ENCODE measurements around the gene FER1L5. TPM values are rescaled to one million over a fixed set of nuclear protein-coding genes. Genes with fewer than 3 reads are reported as not detected.
A peak's percentile ranks its signal among the peaks of the same experiment; 100 is the strongest.

FER1L5 gene
- total RNA-seq, 2 experiments from 2014 or later = not detected

DNA sequence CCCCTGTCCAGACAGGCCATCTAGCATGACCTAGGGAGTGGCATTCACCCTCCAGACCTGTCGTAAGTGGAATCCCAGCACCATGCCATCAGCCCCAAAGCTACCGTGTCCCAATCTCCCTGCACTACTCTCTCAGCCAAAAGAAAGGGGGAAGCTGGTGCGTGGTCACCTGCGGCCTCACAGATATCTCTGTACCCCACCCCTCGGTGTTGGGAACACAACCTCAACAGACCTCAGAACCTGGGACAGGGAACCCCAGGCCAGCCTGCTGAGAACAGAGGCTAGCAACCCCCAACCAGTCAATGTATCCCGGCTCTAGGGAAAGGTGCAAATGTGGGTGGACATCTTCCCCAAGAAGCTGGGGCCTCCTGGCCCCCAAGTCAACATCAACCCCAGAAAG, 59.1 kb downstream of the FER1L5 start:
- CTCF ChIA-PET = no interaction called here
- Histone ChIP-seq H3K27me3 (ENCODE audit: control insufficient read depth in 1 of 2, insufficient read depth in 2 of 2, low read length in 2 of 2) (no peaks in the 10 kb centered on the region), H3K4me3 (ENCODE audit: low read length) (no peak overlapping the region), H3K27ac (ENCODE audit: low read depth in 1 of 2, low read length in 2 of 2) (no peak overlapping the region), H3K9me3 (ENCODE audit: control insufficient read depth in 1 of 2, insufficient read depth in 1 of 2, low read length in 2 of 2) (no peaks in the 10 kb centered on the region), H3K4me1 (ENCODE audit: insufficient read depth, low read length) (no peaks in the 10 kb centered on the region), H3K36me3 (ENCODE audit: insufficient read depth, low read length) (peaks cover 14% of the 10 kb centered on the region)
- no peaks in the 10 kb centered on the region for H3K9me3 Mint-ChIP-seq
- no peaks in the 10 kb centered on the region for H3K4me1 Mint-ChIP-seq (ENCODE audit: low read depth)
- TF ChIP-seq, protein P1, sequence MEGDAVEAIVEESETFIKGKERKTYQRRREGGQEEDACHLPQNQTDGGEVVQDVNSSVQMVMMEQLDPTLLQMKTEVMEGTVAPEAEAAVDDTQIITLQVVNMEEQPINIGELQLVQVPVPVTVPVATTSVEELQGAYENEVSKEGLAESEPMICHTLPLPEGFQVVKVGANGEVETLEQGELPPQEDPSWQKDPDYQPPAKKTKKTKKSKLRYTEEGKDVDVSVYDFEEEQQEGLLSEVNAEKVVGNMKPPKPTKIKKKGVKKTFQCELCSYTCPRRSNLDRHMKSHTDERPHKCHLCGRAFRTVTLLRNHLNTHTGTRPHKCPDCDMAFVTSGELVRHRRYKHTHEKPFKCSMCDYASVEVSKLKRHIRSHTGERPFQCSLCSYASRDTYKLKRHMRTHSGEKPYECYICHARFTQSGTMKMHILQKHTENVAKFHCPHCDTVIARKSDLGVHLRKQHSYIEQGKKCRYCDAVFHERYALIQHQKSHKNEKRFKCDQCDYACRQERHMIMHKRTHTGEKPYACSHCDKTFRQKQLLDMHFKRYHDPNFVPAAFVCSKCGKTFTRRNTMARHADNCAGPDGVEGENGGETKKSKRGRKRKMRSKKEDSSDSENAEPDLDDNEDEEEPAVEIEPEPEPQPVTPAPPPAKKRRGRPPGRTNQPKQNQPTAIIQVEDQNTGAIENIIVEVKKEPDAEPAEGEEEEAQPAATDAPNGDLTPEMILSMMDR (IDR thresholded peaks at IDR 0.05) = no peak
- POLR2A ChIA-PET = no interaction called here
- DNase-seq (peak in 1 of 14 experiments; percentile 5), ATAC-seq (ENCODE audit: poor library complexity) (no peak)
- H3K27ac Mint-ChIP-seq = no peak overlapping the region
- H3K27me3 Mint-ChIP-seq = no peaks in the 10 kb centered on the region
- peaks cover 28% of the 10 kb centered on the region for H3K36me3 Mint-ChIP-seq (ENCODE audit: low read depth)
- no peak overlapping the region for H3K4me3 Mint-ChIP-seq
- intact Hi-C loops (cut with DNase I, micrococcal nuclease) = loop anchor here in 1 of 2 experiments (5.0 to 10.0 kb wide), 2 partner anchors 44 to 127 kb away; no protein-coding TSS in a partner anchor

DNA sequence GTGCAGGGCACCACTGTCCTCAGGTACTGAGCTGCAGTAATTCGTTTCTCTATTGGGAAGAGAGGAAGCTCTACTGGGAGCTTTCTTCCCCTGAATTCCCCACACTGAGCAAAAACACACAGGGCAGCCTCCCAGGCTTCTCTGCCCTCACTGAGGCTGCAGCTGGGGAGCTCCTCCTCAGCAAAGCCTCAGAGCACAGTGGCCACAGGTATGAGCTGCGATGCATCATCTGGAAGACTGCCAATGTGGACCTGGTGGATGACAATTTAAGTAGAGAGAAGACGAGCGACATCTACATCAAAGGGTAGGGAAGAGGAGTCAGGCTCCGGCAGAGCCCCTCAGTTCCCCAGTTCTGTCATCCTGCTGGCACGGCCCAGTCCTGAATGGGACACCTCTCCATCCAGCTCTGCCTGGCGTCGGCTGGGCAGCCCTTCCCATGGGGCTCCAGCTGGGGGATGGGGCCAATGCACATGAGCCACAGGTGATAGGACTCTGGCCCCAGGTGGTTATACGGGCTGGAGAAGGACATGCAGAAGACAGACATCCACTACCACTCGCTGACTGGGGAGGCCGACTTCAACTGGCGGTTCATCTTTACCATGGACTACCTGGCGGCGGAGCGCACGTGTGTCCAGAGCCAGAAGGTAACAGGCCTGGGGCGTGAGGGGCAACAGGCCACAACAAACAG, 59.7 kb downstream of the FER1L5 start:
- H3K9me3 ChIP-seq (ENCODE audit: control insufficient read depth in 1 of 2, insufficient read depth in 1 of 2, low read length in 2 of 2) = no peaks in the 10 kb centered on the region
- H3K4me1 Mint-ChIP-seq (ENCODE audit: low read depth) = no peaks in the 10 kb centered on the region
- H3K4me1 ChIP-seq (ENCODE audit: insufficient read depth, low read length) = no peaks in the 10 kb centered on the region
- no peak overlapping the region for H3K27ac ChIP-seq (ENCODE audit: low read depth in 1 of 2, low read length in 2 of 2)
- H3K36me3 Mint-ChIP-seq (ENCODE audit: low read depth) = peaks cover 34% of the 10 kb centered on the region
- H3K27ac Mint-ChIP-seq = no peak overlapping the region
- H3K27me3 ChIP-seq (ENCODE audit: control insufficient read depth in 1 of 2, insufficient read depth in 2 of 2, low read length in 2 of 2) = no peaks in the 10 kb centered on the region
- peaks cover 19% of the 10 kb centered on the region for H3K36me3 ChIP-seq (ENCODE audit: insufficient read depth, low read length)
- ATAC-seq (ENCODE audit: poor library complexity) (no peak), DNase-seq (peak in 1 of 14 experiments; percentile 17)
- POLR2A ChIA-PET = no interaction called here
- intact Hi-C loops (cut with DNase I, micrococcal nuclease) = loop anchor here in 1 of 2 experiments (5.0 to 10.0 kb wide), 2 partner anchors 45 to 127 kb away; no protein-coding TSS in a partner anchor
- no peak overlapping the region for H3K4me3 Mint-ChIP-seq
- no peaks in the 10 kb centered on the region for H3K27me3 Mint-ChIP-seq
- H3K9me3 Mint-ChIP-seq = no peaks in the 10 kb centered on the region
- H3K4me3 ChIP-seq (ENCODE audit: low read length) = no peak overlapping the region
- TF ChIP-seq, protein P1 (IDR thresholded peaks at IDR 0.05) = no peak
- CTCF ChIA-PET = no interaction called here

DNA sequence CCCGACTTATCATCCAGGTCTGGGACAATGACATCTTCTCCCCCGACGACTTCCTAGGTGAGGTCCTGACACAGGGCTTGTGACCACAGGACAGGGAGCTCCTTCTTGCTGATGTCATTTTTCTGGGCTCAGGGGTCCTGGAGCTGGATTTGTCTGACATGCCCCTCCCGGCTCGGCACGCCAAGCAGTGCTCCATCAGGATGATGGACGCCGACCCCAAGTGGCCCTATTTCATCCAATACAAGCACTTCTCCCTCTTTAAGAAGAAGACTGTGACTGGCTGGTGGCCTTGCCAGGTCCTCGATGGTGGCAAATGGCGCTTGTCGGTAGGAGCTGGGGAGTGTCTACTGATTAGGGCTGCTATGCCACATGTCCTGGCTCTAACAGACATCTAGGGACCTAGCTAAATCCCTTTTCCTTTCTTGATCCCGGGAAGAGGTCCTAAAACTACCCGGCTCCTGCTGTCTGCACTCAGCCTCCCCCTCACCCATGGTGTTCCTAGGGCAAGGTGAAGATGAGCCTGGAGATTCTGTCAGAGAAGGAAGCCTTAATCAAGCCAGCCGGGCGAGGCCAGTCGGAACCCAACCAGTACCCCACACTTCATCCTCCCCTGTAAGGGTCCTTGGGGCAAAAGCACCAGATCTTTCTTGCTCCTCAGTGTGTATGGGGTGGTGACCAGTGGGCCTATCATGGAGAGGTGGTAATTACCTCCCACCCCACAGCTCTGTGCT, 60.6 kb downstream of the FER1L5 start:
- TF ChIP-seq, protein P1 (IDR thresholded peaks at IDR 0.05) = no peak
- Mint-ChIP-seq H3K27ac (no peak overlapping the region), H3K27me3 (no peaks in the 10 kb centered on the region), H3K9me3 (no peaks in the 10 kb centered on the region), H3K4me3 (no peak overlapping the region), H3K4me1 (ENCODE audit: low read depth) (no peaks in the 10 kb centered on the region), H3K36me3 (ENCODE audit: low read depth) (peaks cover 43% of the 10 kb centered on the region)
- Histone ChIP-seq H3K9me3 (ENCODE audit: control insufficient read depth in 1 of 2, insufficient read depth in 1 of 2, low read length in 2 of 2) (no peaks in the 10 kb centered on the region), H3K36me3 (ENCODE audit: insufficient read depth, low read length) (peaks cover 25% of the 10 kb centered on the region), H3K27me3 (ENCODE audit: control insufficient read depth in 1 of 2, insufficient read depth in 2 of 2, low read length in 2 of 2) (no peaks in the 10 kb centered on the region), H3K4me1 (ENCODE audit: insufficient read depth, low read length) (no peaks in the 10 kb centered on the region), H3K4me3 (ENCODE audit: low read length) (no peak overlapping the region), H3K27ac (ENCODE audit: low read depth in 1 of 2, low read length in 2 of 2) (no peak overlapping the region)
- DNase-seq (peak in 1 of 14 experiments; percentile 22), ATAC-seq (ENCODE audit: poor library complexity) (no peak)
- CTCF ChIA-PET = no interaction called here
- POLR2A ChIA-PET = no interaction called here
- intact Hi-C loops (cut with DNase I, micrococcal nuclease) = loop anchor here in 1 of 2 experiments (5.0 to 10.0 kb wide), 2 partner anchors 46 to 128 kb away; no protein-coding TSS in a partner anchor
